NCI-H146 treated with DMSO at 0.1 percent for 48 hours (cell line): ENCODE data around the gene BAIAP3.
A peak's percentile ranks its signal among the peaks of the same experiment; 100 is the strongest.
"Not testable (repeated sequence)": the region's sequence is repeated elsewhere in the genome, so short reads cannot be mapped to it uniquely, and the experiment has no call there.

Experiments used
- DNase-seq: peaks from one replicate; lab custom pipeline; 2025; ENCODE audit not compliant: unreplicated experiment; lab: John Stamatoyannopoulos, UW

The BAIAP3 gene, protein sequence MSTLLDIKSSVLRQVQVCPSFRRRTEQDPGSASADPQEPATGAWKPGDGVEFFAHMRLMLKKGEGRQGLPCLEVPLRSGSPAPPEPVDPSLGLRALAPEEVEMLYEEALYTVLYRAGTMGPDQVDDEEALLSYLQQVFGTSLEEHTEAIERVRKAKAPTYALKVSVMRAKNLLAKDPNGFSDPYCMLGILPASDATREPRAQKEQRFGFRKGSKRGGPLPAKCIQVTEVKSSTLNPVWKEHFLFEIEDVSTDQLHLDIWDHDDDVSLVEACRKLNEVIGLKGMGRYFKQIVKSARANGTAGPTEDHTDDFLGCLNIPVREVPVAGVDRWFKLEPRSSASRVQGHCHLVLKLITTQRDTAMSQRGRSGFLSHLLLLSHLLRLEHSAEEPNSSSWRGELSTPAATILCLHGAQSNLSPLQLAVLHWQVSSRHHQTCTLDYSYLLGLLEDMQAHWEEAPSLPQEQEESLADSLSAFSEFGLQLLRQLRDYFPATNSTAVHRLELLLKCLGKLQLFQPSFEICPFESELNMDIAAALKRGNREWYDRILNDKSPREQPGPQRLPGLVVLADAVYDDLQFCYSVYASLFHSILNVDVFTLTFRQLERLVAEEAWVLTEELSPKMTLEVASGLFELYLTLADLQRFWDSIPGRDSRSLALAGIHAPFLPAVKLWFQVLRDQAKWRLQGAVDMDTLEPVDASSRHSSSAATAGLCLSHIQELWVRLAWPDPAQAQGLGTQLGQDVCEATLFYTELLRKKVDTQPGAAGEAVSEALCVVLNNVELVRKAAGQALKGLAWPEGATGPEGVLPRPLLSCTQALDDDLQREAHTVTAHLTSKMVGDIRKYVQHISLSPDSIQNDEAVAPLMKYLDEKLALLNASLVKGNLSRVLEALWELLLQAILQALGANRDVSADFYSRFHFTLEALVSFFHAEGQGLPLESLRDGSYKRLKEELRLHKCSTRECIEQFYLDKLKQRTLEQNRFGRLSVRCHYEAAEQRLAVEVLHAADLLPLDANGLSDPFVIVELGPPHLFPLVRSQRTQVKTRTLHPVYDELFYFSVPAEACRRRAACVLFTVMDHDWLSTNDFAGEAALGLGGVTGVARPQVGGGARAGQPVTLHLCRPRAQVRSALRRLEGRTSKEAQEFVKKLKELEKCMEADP

GRCh38 chr16:1333149-1333812 is at the start of gene BAIAP3:
Gene BAIAP3, plus strand, starts transcription at chr16:1333645. Its CDS starts 4,905 bp downstream, at chr16:1338550.
- DNase-seq, result no peak

GRCh38 chr16:1283996-1284616 is 49.3 kb upstream of the BAIAP3 start:
- DNase-seq, result no peak

- no peak for DNase-seq
Observed at GRCh38 chr16:1285669-1286512, 47.6 kb upstream of the BAIAP3 start.

GRCh38 chr16:1286513-1287094 is 46.8 kb upstream of the BAIAP3 start:
- no peak for DNase-seq

DNA sequence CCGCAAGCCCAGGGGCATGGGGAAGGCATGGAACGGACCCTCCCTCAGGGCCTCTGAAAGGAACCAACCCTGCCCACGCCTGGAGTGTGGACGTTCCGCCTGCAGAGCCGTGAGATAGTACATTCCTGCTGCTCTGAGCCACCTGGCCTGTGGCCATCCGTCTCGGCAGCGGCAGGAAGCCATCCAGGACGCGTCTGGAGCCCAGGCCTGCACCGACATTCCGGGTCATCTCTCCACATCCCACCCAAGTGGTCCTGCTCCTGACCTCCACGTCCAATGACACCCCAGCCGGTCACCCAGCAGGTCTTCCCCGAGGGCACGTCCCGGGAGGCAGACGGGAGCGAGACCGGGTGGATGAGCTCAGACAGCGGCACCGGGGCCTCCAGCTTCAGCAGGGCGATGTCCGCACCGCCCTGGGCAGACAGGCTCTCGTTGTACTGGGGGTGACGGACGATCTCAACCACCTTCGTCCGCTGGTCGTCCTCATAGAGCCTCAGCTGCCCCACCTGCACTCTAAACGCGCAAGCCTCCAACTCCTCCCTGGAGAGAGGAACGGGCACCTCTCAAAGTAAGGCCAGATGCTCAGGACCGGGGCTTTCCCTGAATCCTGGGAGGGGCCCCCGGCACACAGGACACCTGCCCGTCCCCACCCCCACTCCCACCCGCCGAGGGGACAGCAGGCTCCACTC is 45.3 kb upstream of the BAIAP3 start:
- DNase-seq, result no peak

GRCh38 chr16:1288813-1289476 is 44.5 kb upstream of the BAIAP3 start:
- DNase-seq, result no peak

- DNase-seq, result no peak
Observed at GRCh38 chr16:1289477-1289866, 44.0 kb upstream of the BAIAP3 start.

DNA sequence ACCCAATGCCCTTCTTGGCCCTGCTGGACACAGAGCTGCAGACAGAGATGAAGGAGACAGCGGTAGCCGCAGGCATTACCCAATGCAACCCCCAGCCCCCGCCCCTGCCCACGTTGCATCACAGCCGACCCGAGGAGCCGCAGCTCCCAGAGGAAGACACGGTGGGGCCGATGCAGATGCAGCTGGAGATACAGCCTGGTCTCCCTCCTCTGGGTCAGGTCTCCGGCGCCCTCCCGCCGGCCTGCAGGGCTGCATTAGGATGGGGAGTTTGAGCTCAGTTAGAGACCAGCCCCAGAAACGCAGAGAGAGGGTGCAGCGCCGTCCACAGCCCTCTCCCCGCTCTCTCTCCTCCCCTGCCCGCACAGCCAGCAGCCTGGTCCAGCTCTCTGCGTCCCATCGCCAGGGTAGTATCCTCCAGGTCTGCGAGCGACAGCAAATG is 43.4 kb upstream of the BAIAP3 start:
- DNase-seq, result no peak

DNA sequence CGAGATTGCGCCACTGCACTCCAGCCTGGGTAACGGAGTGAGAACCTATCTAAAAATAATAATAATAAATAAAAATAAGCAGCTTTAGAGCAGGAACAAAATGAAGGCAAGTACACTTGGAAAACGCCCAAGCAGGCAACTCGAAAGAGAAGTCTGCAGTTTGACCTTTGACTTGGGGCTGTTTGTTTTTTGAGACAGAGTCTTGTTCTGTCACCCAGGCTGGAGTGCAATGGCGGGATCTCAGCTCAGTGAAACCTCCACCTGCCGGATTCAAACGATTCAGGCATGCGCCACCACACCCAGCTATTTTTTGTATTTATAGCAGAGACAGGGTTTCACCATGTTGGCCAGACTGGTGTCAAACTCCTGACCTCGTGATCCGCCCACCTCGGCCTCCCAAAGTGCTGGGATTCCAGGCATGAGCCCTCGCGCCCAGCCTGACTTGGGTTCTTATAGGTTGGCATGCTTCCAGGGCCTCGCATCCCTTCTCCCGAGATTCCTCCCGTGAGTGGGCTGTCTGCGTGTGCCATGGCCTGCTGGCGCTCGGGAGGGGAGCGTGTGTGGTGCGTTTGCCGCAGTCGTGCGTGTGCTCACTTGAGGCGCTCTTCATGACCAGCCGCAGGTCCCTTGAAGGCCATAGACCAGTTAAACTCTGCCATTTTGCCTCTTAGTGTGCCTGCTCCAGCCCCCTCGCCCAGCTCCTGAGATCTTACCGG is 42.4 kb upstream of the BAIAP3 start:
- peak; percentile 17 for DNase-seq

DNA sequence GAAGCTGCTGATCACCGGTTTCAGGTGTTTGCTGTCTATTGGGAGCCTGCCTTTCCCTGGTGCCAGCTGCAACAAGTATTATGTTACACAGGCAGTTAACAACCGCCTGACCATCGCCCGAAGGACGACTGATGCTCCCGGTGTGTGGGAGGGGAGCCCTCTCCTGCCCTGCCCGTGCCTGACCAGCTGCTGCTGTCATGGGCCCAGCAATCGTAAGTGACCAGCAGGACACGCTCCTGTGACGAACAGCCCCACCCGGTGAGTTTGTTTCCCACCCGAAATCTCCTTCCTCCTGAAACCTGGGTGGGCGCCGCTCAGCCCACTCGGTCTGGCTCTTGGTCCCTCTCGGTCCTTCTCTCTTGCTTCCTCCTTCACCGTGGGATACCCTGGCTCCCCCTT is 41.9 kb upstream of the BAIAP3 start:
- peak; percentile 88 for DNase-seq

DNA sequence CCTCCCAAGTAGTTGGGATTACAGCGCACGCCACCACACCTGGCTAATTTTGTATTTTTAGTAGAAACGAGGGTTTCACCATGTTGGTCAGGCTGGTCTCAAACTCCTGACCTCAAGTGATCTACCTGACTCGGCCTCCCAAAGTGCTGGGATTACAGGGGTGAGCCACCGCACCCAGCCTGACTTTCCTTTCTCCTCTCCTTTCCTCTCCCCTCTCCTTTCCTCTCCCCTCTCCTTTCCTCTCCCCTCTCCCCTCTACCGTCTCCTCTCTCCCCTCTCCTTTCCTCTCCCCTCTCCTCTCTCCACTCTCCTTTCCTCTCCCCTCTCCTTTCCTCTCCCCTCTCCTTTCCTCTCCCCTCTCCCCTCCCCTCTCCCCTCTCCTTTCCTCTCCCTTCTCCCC is 41.2 kb upstream of the BAIAP3 start:
- DNase-seq, result not testable (repeated sequence)

DNA sequence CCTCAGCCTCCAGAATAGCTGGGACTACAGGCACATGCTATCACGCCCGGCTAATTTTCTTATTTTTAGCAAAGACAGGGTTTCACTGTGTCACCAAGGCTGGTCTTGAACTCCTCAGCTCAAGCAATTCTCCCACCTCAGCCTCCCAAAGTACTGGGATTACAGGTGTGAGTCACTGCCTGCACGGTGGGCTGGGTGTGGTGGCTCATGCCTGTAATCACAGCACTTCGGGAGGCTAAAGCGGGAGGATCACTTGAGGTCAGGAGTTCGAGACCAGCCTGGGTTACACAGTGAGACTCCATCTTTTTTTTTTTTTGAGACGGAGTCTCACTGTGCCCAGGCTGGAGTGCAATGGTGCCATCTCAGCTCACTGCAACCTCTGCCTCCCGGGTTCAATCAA is 40.6 kb upstream of the BAIAP3 start:
- DNase-seq, result not testable (repeated sequence)

DNA sequence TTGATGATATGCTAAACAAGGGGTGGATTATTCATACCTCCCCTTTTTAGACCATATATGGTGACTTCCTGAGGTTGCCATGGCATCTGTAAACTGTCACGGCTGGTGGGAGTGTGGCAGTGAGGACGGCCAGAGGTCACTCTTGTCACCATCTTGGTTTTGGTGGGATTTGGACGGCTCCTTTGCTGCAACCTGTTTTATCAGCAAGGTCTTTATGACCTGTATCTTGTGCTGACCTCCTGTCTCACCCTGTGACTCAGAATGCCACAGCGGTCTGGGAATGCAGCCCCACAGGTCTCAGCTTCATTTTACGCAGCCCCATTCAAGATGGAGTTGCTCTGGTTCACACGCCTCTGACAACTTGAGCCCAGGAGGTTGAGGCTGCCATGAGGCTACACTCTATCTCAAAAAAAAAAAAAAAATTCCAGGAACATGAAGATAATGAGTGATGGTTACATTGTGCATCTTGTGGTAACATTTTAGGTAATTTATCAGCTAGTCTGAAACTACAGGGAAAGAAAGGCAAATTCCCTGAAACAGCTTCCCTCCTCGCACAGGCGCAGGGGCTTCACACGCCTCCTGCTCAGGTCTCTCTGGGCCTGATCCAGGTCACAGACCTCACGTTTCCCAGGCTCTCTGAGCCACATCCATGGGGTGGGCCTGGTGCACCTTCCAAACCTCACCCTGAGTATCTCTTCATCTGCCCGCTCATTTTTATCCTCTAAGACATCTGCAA is 39.4 kb upstream of the BAIAP3 start:
- DNase-seq, result no peak

DNA sequence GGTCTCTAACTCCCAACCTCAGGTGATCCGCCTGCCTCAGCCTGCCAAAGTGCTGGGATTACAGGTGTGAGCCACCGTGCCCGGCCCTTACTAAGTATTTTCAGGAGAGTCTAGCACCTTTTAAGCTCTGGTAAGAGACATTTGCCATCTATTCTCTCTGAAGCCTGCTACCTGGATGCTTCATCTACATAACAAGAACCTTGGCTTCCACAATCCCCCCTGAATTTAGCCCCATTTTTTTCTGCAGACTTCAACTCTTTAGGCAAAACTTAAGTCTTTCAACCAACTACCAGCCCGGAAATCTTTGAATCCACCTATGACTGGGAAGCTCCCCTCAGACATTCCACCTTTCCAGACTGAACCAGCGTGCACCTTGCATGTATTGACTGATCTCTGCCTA is 38.0 kb upstream of the BAIAP3 start:
- DNase-seq, result no peak

- DNase-seq, result not testable (repeated sequence)
Observed at GRCh38 chr16:1296688-1297017, 36.8 kb upstream of the BAIAP3 start.

- peak; percentile 50 for DNase-seq
Observed at GRCh38 chr16:1297018-1297696, 36.3 kb upstream of the BAIAP3 start.
